ENCODE results near the gene CPNE5. TPM values are rescaled to one million over a fixed set of nuclear protein-coding genes. Genes with fewer than 3 reads are reported as not detected.

The CPNE5 gene
- polyA plus RNA-seq, 2 of the 4 experiments (the other 2 are of a cell fraction) = 0.03 to 0.13 TPM

GRCh38 chr6:36826520-36827227 is 12.6 kb downstream of the CPNE5 start:
- TF ChIP-seq POLR2AphosphoS2 (conservative IDR thresholded peaks at IDR 0.05; ENCODE audit: low read length) = no peak
- ATAC-seq (no peak), FAIRE-seq (no peak), DNase-seq (ENCODE audit: low read depth in 1 of 2, low spot score in 1 of 2) (no peak)
- H3K9me3 ChIP-seq = no peaks in the 10 kb centered on the region
- CTCF ChIA-PET = interaction anchor here (0.9 to 1.5 kb wide), 3 partner anchors 10 to 67 kb away, joined by 3 to 5 read pairs (median 3); no protein-coding TSS in a partner anchor
- no peak overlapping the region for H3K27ac ChIP-seq
- WGBS (ENCODE audit: missing lambda C conversion rate) = 78% methylated on average over 17 of the region's 19 CpGs
- no peak overlapping the region for H3K4me2 ChIP-seq
- H3K4me1 ChIP-seq = no peaks in the 10 kb centered on the region
- POLR2A ChIA-PET = no interaction called here
- H3K4me3 ChIP-seq = no peak overlapping the region

GRCh38 chr6:36825994-36826393 is 13.2 kb downstream of the CPNE5 start:
- Histone ChIP-seq H3K27ac (no peak overlapping the region), H3K9me3 (no peaks in the 10 kb centered on the region), H3K4me1 (no peaks in the 10 kb centered on the region), H3K4me3 (no peak overlapping the region), H3K4me2 (no peak overlapping the region)
- ChIA-PET POLR2A (no interaction called here), CTCF (interaction anchor here (0.5 to 1.5 kb wide), 5 partner anchors 11 to 353 kb away, joined by 3 to 5 read pairs (median 3); no protein-coding TSS in a partner anchor)
- ATAC-seq (no peak), DNase-seq (ENCODE audit: low read depth in 1 of 2, low spot score in 1 of 2) (no peak), FAIRE-seq (no peak)
- TF ChIP-seq FOXS1 (CRISPR knock-in tag; IDR thresholded peaks at IDR 0.05) (no peak), PBX3 (IDR thresholded peaks at IDR 0.05) (no peak), RARB (CRISPR knock-in tag; IDR thresholded peaks at IDR 0.05) (no peak), MAZ (IDR thresholded peaks at IDR 0.05; ENCODE audit: borderline replicate concordance, low read depth, low read length) (no peak), REST (IDR thresholded peaks at IDR 0.05) (no peak), BHLHE40 (IDR thresholded peaks at IDR 0.05; ENCODE audit: low read depth, low read length) (no peak), RCOR1 (IDR thresholded peaks at IDR 0.05; ENCODE audit: low read depth, low read length) (no peak), HDAC2 (IDR thresholded peaks at IDR 0.05) (no peak), NFE2L2 (conservative IDR thresholded peaks at IDR 0.05; ENCODE audit: low read length) (no peak), HMGXB4 (CRISPR knock-in tag; IDR thresholded peaks at IDR 0.05; ENCODE audit: borderline replicate concordance) (no peak), KDM1A (IDR thresholded peaks at IDR 0.05; ENCODE audit: low read depth) (no peak), CEBPB (IDR thresholded peaks at IDR 0.05) (no peak), EP300 (IDR thresholded peaks at IDR 0.05) (no peak), HEYL (CRISPR knock-in tag; IDR thresholded peaks at IDR 0.05) (no peak)
- 73% methylated on average over 8 of the region's 8 CpGs for WGBS (ENCODE audit: missing lambda C conversion rate)

GRCh38 chr6:36825452-36825851 is 13.8 kb downstream of the CPNE5 start:
- POLR2A ChIA-PET = no interaction called here
- ATAC-seq = no peak
- 40% methylated on average over 3 of the region's 6 CpGs for WGBS (ENCODE audit: missing lambda C conversion rate)

More at GRCh38 chr6:36825452-36825851, 13.8 kb downstream of the CPNE5 start:
- no peak overlapping the region for H3K27ac ChIP-seq
- no peak for TF ChIP-seq REST (IDR thresholded peaks at IDR 0.05)
- no peak for TF ChIP-seq HES2 (IDR thresholded peaks at IDR 0.05)
- TF ChIP-seq KDM1A (IDR thresholded peaks at IDR 0.05; ENCODE audit: low read depth) = no peak
- no peak for TF ChIP-seq CEBPB (IDR thresholded peaks at IDR 0.05)
- no peak for TF ChIP-seq USF2 (IDR thresholded peaks at IDR 0.05)
- no peak for TF ChIP-seq EHF (CRISPR knock-in tag; IDR thresholded peaks at IDR 0.05)
- no peak for TF ChIP-seq BCL3 (IDR thresholded peaks at IDR 0.05)
- FAIRE-seq (no peak), DNase-seq (ENCODE audit: low read depth in 1 of 2, low spot score in 1 of 2) (no peak)
- H3K4me3 ChIP-seq = no peak overlapping the region
- CTCF ChIA-PET = interaction anchor here (0.5 to 1.5 kb wide), 4 partner anchors 14 to 353 kb away, joined by 3 to 5 read pairs (median 3); no protein-coding TSS in a partner anchor
- H3K4me2 ChIP-seq = no peak overlapping the region
- H3K9me3 ChIP-seq = no peaks in the 10 kb centered on the region
- H3K4me1 ChIP-seq = no peaks in the 10 kb centered on the region
